ENCODE data around the gene ADAMTS18.
"Not testable (repeated sequence)": the region's sequence is repeated elsewhere in the genome, so short reads cannot be mapped to it uniquely, and the experiment has no call there.

ADAMTS18 gene

GRCh38 chr16:77277571-77277970 lies 157.3 kb downstream of the ADAMTS18 start:
- no peak for DNase-seq

- DNase-seq = no peak
These were observed 157.7 kb downstream of the ADAMTS18 start for GRCh38 chr16:77277141-77277540.

- DNase-seq = no peak
These were observed 158.2 kb downstream of the ADAMTS18 start for GRCh38 chr16:77276661-77277060.

GRCh38 chr16:77275303-77275702 lies 159.5 kb downstream of the ADAMTS18 start:
- not testable (repeated sequence) for DNase-seq

- no peak for DNase-seq
These were observed 161.0 kb downstream of the ADAMTS18 start for GRCh38 chr16:77273815-77274214.

- no peak for DNase-seq
These were observed 163.1 kb downstream of the ADAMTS18 start for GRCh38 chr16:77271532-77272426.

- DNase-seq = not testable (repeated sequence)
These were observed 168.6 kb downstream of the ADAMTS18 start for GRCh38 chr16:77266185-77266584.

- no peak for DNase-seq
These were observed 171.9 kb downstream of the ADAMTS18 start for GRCh38 chr16:77262971-77263370.

GRCh38 chr16:77250400-77250799 lies 184.4 kb downstream of the ADAMTS18 start:
- DNase-seq = no peak

- no peak for DNase-seq
These were observed 188.7 kb downstream of the ADAMTS18 start for GRCh38 chr16:77246150-77246549.

- not testable (repeated sequence) for DNase-seq
These were observed 192.4 kb downstream of the ADAMTS18 start for GRCh38 chr16:77242471-77242870.

- DNase-seq = no peak
These were observed 196.2 kb downstream of the ADAMTS18 start for GRCh38 chr16:77238593-77238992.

GRCh38 chr16:77236063-77236511 lies 198.7 kb downstream of the ADAMTS18 start:
- DNase-seq = peak; percentile 91 to 92

- DNase-seq = no peak
These were observed 200.2 kb downstream of the ADAMTS18 start for GRCh38 chr16:77234611-77235010.

GRCh38 chr16:77233799-77234519 lies 200.9 kb downstream of the ADAMTS18 start:
- no peak for DNase-seq
